HG03060 (cell line): ENCODE results near the gene ATP1A4.

Source experiments
- ATAC-seq: cut with Tn5 transposase; IDR thresholded peaks from one replicate; pipeline ENCODE4 v1.9.1; 2021; ENCODE audit warnings: low read depth, moderate number of reproducible peaks; ENCODE audit not compliant: unreplicated experiment

ATP1A4 gene

GRCh38 chr1:160139840-160140239, 11.6 kb upstream of the ATP1A4 start:
- no peak for ATAC-seq

DNA sequence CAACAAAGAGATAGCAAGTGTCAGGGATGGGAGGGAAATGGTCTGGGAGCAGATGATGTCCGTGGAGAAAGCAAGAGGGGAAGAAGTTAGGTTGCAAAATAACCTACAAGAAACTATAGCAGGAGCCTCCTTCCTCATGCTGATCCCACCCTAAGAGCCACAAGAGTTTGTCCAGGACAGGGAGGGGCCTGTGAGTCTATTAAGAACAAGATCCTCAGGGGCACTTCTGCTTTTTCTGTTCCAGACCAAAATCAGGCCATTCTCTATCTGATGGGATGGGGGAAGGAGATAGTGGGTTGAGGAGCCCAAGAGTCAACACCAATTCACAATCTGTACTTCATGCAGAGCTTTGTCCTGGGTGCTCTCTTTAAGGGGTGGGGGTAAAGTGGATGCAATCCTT, 7.7 kb upstream of the ATP1A4 start:
- no peak for ATAC-seq

GRCh38 chr1:160144921-160145320, 6.5 kb upstream of the ATP1A4 start:
- ATAC-seq = no peak

DNA sequence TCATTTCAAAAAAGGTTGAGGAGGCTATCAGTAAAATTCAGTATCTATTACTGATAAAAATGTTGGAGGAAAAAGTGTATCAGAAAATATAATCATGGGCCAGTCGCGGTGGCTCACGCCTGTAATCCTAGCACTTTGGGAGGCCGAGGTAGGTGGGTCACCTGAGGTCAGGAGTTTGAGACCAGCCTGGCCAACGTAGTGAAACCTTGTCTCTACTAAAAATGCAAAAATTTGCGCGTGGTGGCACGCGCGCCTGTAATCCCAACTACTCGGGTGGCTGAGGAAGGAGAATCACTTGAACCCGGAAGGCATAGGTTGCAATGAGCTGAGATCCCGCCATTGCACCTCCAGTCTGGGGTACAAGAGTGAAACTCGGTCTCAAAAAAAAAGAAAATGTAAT, 5.3 kb upstream of the ATP1A4 start:
- no peak for ATAC-seq

DNA sequence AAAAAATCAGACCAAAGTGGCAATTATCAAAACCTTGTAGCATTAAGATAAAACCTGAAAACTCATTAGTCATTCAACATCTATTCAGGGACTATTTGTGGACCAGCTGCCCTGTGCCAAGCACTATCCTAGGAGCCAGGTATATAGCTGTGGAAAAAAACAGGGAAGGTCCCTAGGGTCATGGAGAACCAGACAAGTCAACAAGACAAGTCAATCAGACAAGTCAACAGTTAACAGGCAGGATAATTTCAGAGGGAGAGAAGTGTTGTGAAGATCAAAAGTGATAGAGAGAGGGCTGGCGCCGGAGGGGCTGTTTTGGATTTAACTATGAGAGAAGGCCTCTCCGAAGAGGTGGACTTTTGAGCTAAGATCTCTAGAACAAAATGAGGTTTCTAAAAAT, 3.3 kb upstream of the ATP1A4 start:
- no peak for ATAC-seq

DNA sequence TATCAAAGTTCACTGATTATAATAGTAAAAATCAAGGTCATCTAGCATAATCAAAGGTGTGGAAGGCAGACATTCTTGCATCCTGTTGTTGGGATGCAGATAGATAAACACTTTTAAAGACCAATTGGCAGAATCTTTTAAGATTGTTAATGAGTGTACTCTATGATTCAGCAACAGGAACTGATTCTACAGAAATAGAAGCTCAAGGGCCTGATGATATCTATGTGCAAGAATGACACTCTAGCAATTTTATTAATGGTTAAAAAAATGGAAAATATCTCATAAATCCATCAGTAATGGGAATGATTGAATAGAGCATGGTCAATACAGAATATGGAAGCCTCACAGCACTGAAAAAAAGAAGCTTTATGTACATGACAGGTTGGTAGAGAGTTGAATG, 2.2 kb upstream of the ATP1A4 start:
- no peak for ATAC-seq

- no peak for ATAC-seq
Observed at GRCh38 chr1:160149716-160150115, 1.7 kb upstream of the ATP1A4 start.

DNA sequence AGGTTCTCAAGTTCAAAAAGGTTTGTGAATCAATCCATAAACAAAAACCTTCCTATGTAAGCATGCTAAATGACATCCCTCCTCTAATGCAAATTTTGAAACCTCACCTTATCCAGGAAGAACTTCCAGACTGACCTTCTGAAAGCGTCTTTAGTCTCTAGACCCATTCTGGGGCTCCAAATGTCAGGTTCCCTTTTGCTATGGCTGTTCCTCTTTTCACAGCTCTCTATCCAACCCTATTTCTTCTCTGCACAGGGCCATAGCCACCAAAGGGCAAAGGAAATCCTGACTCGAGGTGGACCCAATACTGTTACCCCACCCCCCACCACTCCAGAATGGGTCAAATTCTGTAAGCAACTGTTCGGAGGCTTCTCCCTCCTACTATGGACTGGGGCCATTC, 3.4 kb downstream of the ATP1A4 start:
- no peak for ATAC-seq

DNA sequence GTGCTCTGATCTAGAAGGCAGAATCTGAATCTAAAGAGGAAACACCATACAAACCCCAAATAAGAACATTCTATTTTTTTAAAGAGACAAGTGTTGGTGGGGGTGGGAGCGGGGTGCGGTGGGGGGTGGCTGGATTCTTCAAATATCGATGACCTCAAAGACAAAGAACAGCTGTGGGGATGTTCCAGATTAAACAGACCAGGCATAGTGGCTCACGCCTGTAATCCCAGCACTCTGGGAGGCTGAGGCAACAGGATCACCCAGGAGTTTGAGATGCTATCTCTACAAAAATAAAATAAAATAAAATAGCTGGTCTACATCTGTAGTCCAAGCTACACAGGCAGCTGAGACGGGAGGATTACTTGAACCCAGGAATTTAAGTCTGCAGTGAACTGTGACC, 5.0 kb downstream of the ATP1A4 start:
- ATAC-seq = no peak

DNA sequence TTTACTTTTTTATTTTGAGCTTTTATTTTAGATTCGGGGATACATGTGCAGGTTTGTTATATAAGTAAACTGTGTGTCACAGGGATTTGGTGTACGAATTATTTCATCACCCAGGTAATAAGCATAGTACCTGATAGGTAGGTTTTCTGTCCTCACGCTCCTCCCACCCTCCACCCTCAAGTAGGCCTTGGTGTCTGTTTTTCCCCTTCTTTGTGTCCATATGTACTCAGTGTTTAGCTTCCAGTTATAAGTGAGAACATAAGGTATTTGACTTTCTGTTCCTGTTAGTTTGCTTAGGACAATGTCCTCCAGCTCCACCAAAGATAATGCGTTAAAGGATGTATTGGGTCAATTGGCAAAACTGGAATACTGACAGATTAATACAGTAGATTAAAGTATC, 5.8 kb downstream of the ATP1A4 start:
- ATAC-seq = no peak

DNA sequence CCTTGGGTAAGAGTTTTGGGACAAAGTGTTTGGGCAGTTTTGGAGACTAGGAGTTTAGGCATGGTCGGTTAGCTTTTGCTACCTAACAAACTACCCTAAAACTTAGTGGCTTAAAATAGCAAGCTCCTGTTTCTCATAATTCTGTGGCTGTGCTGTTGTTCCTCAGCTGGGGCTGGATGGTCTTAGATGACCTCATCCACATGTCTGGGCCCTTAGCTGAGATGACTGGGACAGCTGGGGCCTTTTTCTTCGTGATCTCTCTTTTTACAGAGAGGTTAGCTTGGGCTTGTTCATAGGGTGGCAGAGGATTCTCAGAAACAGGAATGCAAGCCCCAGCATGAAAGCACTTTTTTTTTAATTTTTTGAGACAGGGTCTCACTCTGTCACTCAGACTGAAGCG, 6.6 kb downstream of the ATP1A4 start:
- no peak for ATAC-seq

DNA sequence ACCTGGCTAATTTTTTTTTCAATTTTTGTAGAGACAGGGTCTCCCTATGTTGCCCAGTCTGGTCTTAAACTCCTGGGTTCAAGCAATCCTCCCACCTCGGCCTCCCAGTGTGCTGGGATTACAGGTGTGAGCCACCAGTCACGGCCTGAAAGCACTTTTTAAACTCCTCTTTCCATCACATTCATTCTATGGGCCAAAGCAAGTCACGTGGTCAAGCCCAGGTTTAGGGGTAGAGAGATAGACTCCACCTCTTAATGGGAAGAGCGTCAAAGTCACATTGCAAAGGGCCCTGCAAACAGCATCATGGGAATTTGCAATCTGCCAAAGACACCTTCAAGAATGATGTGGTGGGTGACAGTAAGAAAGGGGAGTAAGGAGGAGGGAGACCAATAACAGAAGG, 7.1 kb downstream of the ATP1A4 start:
- no peak for ATAC-seq

DNA sequence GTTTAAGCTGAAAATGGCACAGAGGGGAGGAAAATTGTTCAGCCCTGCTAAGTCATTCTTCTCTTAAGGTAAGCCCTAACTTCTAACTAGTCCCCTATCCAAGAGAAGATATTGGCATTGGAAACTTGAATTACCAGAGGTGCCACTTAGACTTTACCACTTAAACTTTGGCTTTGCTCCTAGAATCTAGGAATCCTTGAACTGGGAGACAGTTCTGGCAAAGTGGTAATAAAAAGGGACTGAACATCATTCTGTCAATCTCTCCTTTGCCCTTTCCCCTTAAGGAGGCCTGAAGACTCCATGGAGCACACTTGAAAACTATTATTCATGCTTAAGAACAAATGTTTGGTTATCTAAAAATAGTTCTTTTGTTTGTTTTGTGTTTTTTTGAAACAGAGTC, 8.4 kb downstream of the ATP1A4 start:
- no peak for ATAC-seq

- no peak for ATAC-seq
Observed at GRCh38 chr1:160161965-160162705, 10.7 kb downstream of the ATP1A4 start.

DNA sequence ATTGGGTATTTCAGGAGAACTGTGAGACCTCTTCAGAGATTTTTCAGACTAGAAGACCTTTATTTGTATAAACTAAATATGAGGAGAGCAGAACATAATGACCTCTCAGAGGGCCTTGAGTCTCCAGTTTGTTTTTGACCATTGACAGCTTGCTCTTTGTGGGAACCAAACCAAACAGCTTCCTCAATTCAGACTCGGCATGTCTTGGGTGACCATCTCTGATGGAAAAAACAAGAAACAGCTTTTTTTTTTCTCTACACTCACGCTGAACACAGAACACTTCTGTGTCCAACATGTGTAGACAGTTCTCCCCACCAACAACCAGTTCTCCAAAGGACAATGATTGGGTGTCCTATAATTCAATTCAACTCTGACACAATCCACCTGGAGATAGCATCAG, 11.5 kb downstream of the ATP1A4 start:
- ATAC-seq = no peak

DNA sequence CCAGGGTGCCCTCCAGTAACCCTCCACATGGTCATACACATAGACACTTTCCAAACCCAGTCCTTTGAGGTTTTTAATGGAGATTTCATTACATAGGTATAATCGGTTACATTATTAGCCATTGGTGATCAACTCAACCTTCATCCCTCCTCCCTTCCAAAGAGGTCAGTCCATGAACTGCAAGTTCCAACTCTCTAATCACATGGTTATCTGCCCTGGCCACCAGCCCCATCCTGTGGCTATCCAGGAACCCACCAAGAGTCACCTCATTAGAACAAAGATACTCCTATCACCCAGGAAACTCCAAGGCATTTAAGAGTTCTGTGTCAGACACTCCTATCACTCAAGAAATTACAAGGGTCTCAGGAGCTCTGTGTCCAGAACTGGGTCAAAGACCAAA, 12.2 kb downstream of the ATP1A4 start:
- no peak for ATAC-seq

DNA sequence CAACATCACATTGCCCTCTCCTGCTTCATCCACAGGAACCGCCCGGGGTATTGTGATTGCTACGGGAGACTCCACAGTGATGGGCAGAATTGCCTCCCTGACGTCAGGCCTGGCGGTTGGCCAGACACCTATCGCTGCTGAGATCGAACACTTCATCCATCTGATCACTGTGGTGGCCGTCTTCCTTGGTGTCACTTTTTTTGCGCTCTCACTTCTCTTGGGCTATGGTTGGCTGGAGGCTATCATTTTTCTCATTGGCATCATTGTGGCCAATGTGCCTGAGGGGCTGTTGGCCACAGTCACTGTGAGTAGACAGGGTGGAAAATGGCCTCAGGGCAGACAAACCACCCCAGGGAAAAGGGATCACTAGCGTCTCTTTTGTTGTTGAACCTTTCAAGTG, 12.7 kb downstream of the ATP1A4 start:
- no peak for ATAC-seq

GRCh38 chr1:160166166-160166868, 14.9 kb downstream of the ATP1A4 start:
- no peak for ATAC-seq

GRCh38 chr1:160167056-160167455, 15.7 kb downstream of the ATP1A4 start:
- no peak for ATAC-seq

GRCh38 chr1:160167580-160167979, 16.2 kb downstream of the ATP1A4 start:
- ATAC-seq = no peak

GRCh38 chr1:160168016-160168415, 16.6 kb downstream of the ATP1A4 start:
- ATAC-seq = no peak

- ATAC-seq = no peak
Observed at GRCh38 chr1:160168609-160169369, 17.4 kb downstream of the ATP1A4 start.
